Measurements from ENCODE around the gene FEM1A.

GRCh38 chr19:4763021-4763420, 28.5 kb upstream of the FEM1A start:
- TF ChIP-seq CTCF (IDR thresholded peaks at IDR 0.05 in 2 of 3, conservative IDR thresholded peaks at IDR 0.05 in 1 of 3; ENCODE audit: borderline replicate concordance in 1 of 3, insufficient read depth in 1 of 3, low read depth in 2 of 3, low read length in 2 of 3) (no peak), POLR2A (IDR thresholded peaks at IDR 0.05; ENCODE audit: borderline replicate concordance, extremely low read depth, insufficient read depth, insufficient read length) (no peak), ZBTB33 (IDR thresholded peaks at IDR 0.05; ENCODE audit: extremely low read depth, insufficient replicate concordance, low read length) (no peak), EGR1 (IDR thresholded peaks at IDR 0.05; ENCODE audit: low read depth) (no peak), EZH2phosphoT487 (IDR thresholded peaks at IDR 0.05; ENCODE audit: borderline replicate concordance) (no peak), SP1 (IDR thresholded peaks at IDR 0.05; ENCODE audit: low read depth) (no peak)
